GM12891 (cell line): ENCODE measurements around the gene NPHS1.

Source experiments
- PAX5 ChIP-seq: IDR thresholded peaks from 2 replicates; pipeline ENCODE4 v1.6.1; 2011; ENCODE audit warnings: low read length, moderate library complexity, mild to moderate bottlenecking; ENCODE audit not compliant: insufficient read depth, severe bottlenecking
- POLR2A ChIP-seq: IDR thresholded peaks from 2 replicates; pipeline ENCODE4 v1.6.1; 2011; ENCODE audit warnings: low read depth, low read length, control low read depth
- POLR2AphosphoS5 ChIP-seq: IDR thresholded peaks from 2 replicates; pipeline ENCODE4 v1.6.1; 2011; ENCODE audit warnings: low read depth, low read length, control low read depth
- TAF1 ChIP-seq: IDR thresholded peaks from 2 replicates; pipeline ENCODE4 v1.6.1; 2011; ENCODE audit warnings: low read depth, low read length, control low read depth

- TF ChIP-seq POLR2A: no peak
- TF ChIP-seq POLR2AphosphoS5: no peak
- no peak for TF ChIP-seq TAF1
- no peak for TF ChIP-seq PAX5
Observed at GRCh38 chr19:35861640-35862160, 9.4 kb upstream of the NPHS1 start.
